Measurements from ENCODE around the gene UBA1.

The UBA1 gene

DNA sequence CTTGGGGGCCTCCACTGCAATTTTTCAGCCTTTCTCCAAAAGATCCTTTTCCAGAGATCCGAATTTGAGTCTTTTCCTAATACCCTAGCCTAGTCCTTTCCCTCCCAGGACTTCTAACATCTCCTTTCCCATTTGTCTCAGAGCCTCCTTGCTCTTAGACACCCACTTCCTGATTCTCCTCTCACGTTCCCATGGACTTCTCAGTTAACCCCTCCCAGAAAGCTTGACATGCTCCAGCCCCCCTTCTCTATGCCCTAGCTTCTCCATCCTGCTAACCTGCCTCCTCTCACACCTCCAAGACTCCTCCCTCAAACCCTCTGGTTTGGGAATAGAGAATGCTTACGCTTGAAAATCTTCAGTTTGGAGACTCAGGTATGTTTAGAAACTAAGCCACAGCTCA lies 2.5 kb downstream of the UBA1 start:
- peak overlapping the region; percentile 34 for H3K4me3 ChIP-seq (ENCODE audit: low read length)
- TF ChIP-seq, protein P1, sequence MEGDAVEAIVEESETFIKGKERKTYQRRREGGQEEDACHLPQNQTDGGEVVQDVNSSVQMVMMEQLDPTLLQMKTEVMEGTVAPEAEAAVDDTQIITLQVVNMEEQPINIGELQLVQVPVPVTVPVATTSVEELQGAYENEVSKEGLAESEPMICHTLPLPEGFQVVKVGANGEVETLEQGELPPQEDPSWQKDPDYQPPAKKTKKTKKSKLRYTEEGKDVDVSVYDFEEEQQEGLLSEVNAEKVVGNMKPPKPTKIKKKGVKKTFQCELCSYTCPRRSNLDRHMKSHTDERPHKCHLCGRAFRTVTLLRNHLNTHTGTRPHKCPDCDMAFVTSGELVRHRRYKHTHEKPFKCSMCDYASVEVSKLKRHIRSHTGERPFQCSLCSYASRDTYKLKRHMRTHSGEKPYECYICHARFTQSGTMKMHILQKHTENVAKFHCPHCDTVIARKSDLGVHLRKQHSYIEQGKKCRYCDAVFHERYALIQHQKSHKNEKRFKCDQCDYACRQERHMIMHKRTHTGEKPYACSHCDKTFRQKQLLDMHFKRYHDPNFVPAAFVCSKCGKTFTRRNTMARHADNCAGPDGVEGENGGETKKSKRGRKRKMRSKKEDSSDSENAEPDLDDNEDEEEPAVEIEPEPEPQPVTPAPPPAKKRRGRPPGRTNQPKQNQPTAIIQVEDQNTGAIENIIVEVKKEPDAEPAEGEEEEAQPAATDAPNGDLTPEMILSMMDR (conservative IDR thresholded peaks at IDR 0.05; ENCODE audit: low read length) = no peak
- DNase-seq (ENCODE audit: low read depth) = no peak

DNA sequence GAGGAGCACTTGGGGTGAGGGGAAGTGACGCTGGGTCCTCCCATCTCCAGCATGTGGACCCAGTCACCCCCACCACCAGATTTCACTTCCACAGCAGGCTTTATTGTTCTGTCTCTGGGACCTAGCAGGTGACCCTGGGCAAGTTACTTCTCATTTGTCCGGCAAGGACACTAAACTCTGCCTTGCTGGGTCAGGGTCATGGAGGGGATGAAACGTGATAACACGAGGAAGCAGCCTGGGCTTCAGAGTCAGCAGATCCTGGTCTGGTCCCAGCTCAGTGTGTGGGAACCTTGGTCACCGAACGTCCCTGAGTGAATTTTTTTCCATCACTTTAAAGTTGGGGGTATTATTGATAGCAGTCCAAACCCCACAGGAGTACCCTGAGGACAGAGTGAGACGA lies 3.9 kb downstream of the UBA1 start:
- TF ChIP-seq, protein P1 (conservative IDR thresholded peaks at IDR 0.05; ENCODE audit: low read length) = no peak
- H3K4me3 ChIP-seq (ENCODE audit: low read length) = peak overlapping the region; percentile 9; the same call in 1 of the 2 replicates
- DNase-seq (ENCODE audit: low read depth) = no peak

DNA sequence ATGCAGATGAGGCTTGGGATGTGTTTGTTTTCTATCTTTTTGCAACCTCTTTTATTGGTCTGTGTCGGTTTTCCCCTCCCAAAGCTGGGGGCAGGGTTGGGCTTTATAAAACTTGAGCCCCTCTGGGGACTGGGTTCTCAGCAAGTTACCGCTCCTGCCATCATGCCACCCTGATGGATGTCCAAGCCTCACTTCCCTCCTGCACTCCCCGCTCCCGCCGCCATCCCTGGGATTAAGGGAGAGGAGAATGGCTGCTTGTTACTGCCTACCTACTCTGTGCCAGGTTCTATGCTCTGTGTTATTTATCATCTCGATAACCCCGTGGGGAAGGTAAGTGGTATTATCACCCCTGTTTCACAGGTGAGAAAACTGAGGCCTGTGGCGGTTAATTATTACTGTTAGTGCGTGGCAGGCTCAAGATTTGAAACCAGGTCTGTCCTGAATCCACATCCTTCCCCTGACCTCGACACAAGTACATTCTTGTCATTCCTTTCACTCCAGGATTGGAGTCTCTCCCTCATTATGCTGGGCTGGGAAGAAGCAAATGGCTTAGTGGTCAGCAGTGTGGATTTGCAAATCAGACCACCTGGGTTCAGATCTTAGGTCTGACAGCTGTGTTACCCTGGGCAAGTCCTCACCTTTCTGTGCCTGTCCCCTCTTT lies 4.5 kb downstream of the UBA1 start:
- TF ChIP-seq, protein P1 (conservative IDR thresholded peaks at IDR 0.05; ENCODE audit: low read length) = no peak
- DNase-seq (ENCODE audit: low read depth) = peak; percentile 68
- H3K4me3 ChIP-seq (ENCODE audit: low read length) = no peak overlapping the region

DNA sequence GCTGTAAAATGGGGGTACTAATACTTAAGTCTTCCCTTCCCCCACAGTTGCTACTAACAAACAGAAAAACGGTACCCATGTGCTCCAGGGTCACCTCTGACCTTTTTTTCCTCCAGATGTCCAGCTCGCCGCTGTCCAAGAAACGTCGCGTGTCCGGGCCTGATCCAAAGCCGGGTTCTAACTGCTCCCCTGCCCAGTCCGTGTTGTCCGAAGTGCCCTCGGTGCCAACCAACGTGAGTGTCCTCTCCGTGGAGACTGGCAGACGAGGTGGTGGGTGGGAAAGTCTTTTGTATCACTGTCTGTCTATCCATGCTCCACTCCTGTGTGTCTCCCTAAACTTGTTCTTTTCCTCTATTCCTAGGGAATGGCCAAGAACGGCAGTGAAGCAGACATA lies 5.1 kb downstream of the UBA1 start:
- TF ChIP-seq, protein P1 (conservative IDR thresholded peaks at IDR 0.05; ENCODE audit: low read length) = no peak
- no peak for DNase-seq (ENCODE audit: low read depth)
- H3K4me3 ChIP-seq (ENCODE audit: low read length) = no peak overlapping the region

DNA sequence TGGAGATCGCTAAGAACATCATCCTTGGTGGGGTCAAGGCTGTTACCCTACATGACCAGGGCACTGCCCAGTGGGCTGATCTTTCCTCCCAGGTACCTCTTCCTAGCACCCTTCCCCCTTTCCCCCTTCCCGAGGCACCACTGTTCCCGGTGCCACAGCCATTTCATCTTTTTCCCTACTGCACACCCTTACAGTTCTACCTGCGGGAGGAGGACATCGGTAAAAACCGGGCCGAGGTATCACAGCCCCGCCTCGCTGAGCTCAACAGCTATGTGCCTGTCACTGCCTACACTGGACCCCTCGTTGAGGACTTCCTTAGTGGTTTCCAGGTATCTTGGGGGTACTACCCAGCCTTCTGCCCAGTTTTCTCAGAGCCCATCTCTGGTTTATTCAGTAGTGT lies 5.7 kb downstream of the UBA1 start:
- DNase-seq (ENCODE audit: low read depth) = no peak
- TF ChIP-seq, protein P1 (conservative IDR thresholded peaks at IDR 0.05; ENCODE audit: low read length) = no peak
- no peak overlapping the region for H3K4me3 ChIP-seq (ENCODE audit: low read length)

DNA sequence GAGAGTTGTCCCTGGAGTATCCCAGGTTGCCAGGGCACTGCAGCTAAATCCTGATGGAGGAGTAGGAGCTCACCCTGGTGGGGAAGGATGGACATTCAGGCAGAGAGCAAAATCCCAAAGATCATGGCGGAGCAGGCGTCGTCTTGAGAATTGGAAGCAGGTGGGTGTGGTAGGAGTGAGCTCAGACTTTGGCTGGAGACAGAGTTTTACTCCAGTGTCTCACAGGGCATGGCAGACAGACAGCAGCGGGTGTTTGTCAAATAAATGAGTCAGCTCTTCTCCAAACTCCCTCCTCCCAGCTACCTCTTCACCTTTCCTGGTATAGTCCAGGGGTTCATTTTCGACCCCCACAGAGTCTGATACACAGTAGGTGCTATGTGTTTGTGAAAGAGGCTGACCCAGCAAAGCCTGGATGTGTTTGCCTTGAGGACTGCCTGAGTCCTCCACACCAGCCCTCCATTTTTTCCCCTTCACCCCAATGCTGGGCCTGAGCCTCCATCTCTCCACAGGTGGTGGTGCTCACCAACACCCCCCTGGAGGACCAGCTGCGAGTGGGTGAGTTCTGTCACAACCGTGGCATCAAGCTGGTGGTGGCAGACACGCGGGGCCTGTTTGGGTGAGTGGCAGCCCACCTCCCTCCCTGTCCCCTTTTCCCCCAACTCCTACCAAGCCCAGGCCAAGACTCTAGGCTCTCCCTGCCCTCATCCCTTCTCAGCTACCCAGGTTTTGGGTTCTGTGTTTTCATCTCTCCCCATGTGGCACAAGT lies 6.9 kb downstream of the UBA1 start:
- peak; percentile 88 for DNase-seq (ENCODE audit: low read depth)
- TF ChIP-seq, protein P1 (conservative IDR thresholded peaks at IDR 0.05; ENCODE audit: low read length) = peak; percentile 58
- H3K4me3 ChIP-seq (ENCODE audit: low read length) = no peak overlapping the region
